ENCODE results near the gene CCDC34. TPM values are rescaled to one million over a fixed set of nuclear protein-coding genes. Genes with fewer than 3 reads are reported as not detected.

The CCDC34 gene
- total RNA-seq, 6 experiments from 2014 or later, result 7.9 to 18.7 (median 13.9) TPM

DNA sequence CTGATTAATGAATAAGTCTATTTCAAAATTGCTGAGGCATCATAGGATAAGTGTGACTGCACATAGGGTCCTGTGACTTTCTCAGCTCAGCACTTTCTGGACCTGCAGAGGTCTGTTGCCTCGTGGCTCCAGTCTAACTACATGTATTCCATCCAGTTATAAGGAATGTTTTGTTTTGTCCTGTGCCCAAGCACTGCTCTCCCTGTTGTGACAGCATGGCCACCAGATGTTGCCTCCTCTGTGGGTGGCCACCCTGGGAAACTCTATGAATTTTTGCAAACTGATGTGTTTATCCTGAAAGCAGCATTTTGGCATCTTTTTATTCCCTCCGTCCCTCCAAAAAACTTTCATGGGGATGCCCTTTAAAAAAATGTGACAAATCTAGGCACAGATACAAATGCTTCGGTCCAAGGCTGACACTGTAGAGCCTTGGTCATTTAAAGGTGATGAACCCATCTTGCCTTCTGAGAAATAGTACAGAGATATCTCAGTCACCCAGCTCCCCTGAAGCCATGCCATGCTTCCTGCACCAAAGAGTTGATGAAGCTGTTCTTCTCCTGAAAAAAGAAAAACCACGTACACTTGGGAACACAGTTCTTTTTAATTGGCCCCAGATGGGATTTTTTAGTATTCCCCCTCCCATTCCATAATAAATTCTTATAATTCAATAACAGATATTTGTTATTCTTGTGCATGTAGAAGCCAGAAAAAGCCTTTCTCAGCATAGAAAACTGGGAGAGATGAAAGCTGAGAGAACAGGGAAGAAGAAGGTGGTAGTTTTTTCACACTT is 72.6 kb downstream of the CCDC34 start:
- DNase-seq, result no peak
- Mint-ChIP-seq H3K36me3 (ENCODE audit: low read depth) (no peaks in the 10 kb centered on the region), H3K9me3 (no peaks in the 10 kb centered on the region; the same call in 1 of the 2 replicates), H3K4me1 (ENCODE audit: low read depth) (peaks cover 50% of the 10 kb centered on the region), H3K27ac (no peak overlapping the region), H3K4me3 (no peak overlapping the region), H3K27me3 (ENCODE audit: insufficient read depth) (no peaks in the 10 kb centered on the region)
- TF ChIP-seq, protein P1, sequence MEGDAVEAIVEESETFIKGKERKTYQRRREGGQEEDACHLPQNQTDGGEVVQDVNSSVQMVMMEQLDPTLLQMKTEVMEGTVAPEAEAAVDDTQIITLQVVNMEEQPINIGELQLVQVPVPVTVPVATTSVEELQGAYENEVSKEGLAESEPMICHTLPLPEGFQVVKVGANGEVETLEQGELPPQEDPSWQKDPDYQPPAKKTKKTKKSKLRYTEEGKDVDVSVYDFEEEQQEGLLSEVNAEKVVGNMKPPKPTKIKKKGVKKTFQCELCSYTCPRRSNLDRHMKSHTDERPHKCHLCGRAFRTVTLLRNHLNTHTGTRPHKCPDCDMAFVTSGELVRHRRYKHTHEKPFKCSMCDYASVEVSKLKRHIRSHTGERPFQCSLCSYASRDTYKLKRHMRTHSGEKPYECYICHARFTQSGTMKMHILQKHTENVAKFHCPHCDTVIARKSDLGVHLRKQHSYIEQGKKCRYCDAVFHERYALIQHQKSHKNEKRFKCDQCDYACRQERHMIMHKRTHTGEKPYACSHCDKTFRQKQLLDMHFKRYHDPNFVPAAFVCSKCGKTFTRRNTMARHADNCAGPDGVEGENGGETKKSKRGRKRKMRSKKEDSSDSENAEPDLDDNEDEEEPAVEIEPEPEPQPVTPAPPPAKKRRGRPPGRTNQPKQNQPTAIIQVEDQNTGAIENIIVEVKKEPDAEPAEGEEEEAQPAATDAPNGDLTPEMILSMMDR (IDR thresholded peaks at IDR 0.05), result no peak

Other genes with a start within 250 kb of the CCDC34 start
- 10 to 100 TPM; 13.9 to 20.2 (median 17.7) TPM for gene LGR4, start 109.6 kb upstream of the CCDC34 start, total RNA-seq (2021; fragmentation: NEBNext Ultra II Directional; extraction: Animal tissue kit (Norgen Biotek cat#: 25700))
- 10 to 100 TPM; 53.7 to 64.4 (median 60.2) TPM for gene LIN7C, start 143.6 kb upstream of the CCDC34 start, total RNA-seq (2021; fragmentation: NEBNext Ultra II Directional; extraction: Animal tissue kit (Norgen Biotek cat#: 25700))